Measurements from ENCODE around the gene ADRA2C.
A peak's percentile ranks its signal among the peaks of the same experiment; 100 is the strongest.

Gene ADRA2C

GRCh38 chr4:3776166-3777032, 10.2 kb downstream of the ADRA2C start:
- TF ChIP-seq YY1 (IDR thresholded peaks at IDR 0.05; ENCODE audit: low read depth) (no peak), NFIC (IDR thresholded peaks at IDR 0.05) (no peak), TAF1 (IDR thresholded peaks at IDR 0.05; ENCODE audit: low read depth) (no peak), EGR1 (IDR thresholded peaks at IDR 0.05) (no peak), RAD21 (IDR thresholded peaks at IDR 0.05; ENCODE audit: low read depth) (no peak), USF1 (IDR thresholded peaks at IDR 0.05) (no peak), REST (IDR thresholded peaks at IDR 0.05; ENCODE audit: low read depth) (no peak), MAX (IDR thresholded peaks at IDR 0.05) (no peak), FOXM1 (IDR thresholded peaks at IDR 0.05; ENCODE audit: borderline replicate concordance, low read depth) (no peak), ZBTB7A (IDR thresholded peaks at IDR 0.05; ENCODE audit: low read depth) (no peak), CREB1 (IDR thresholded peaks at IDR 0.05; ENCODE audit: low read depth) (no peak)

- TF ChIP-seq USF1 (IDR thresholded peaks at IDR 0.05): no peak
- TF ChIP-seq CREB1 (IDR thresholded peaks at IDR 0.05; ENCODE audit: low read depth): no peak
- TF ChIP-seq TAF1 (IDR thresholded peaks at IDR 0.05; ENCODE audit: low read depth): no peak
- TF ChIP-seq ZBTB7A (IDR thresholded peaks at IDR 0.05; ENCODE audit: low read depth): no peak
- no peak for TF ChIP-seq RAD21 (IDR thresholded peaks at IDR 0.05; ENCODE audit: low read depth)
- no peak for TF ChIP-seq FOXM1 (IDR thresholded peaks at IDR 0.05; ENCODE audit: borderline replicate concordance, low read depth)
Measured at GRCh38 chr4:3777033-3777390, 10.8 kb downstream of the ADRA2C start.

GRCh38 chr4:3777669-3778068, 11.5 kb downstream of the ADRA2C start:
- no peak for TF ChIP-seq ZBTB7A (IDR thresholded peaks at IDR 0.05; ENCODE audit: low read depth)

- TF ChIP-seq ZBTB7A (IDR thresholded peaks at IDR 0.05; ENCODE audit: low read depth): no peak
- TF ChIP-seq MAX (IDR thresholded peaks at IDR 0.05): no peak
- TF ChIP-seq REST (IDR thresholded peaks at IDR 0.05; ENCODE audit: low read depth): no peak
- no peak for TF ChIP-seq NFIC (IDR thresholded peaks at IDR 0.05)
- TF ChIP-seq CREB1 (IDR thresholded peaks at IDR 0.05; ENCODE audit: low read depth): no peak
- no peak for TF ChIP-seq TAF1 (IDR thresholded peaks at IDR 0.05; ENCODE audit: low read depth)
- no peak for TF ChIP-seq TEAD4 (IDR thresholded peaks at IDR 0.05)
- no peak for TF ChIP-seq CEBPB (IDR thresholded peaks at IDR 0.05)
- no peak for TF ChIP-seq USF1 (IDR thresholded peaks at IDR 0.05)
- TF ChIP-seq FOXM1 (IDR thresholded peaks at IDR 0.05; ENCODE audit: borderline replicate concordance, low read depth): no peak
- TF ChIP-seq YY1 (IDR thresholded peaks at IDR 0.05; ENCODE audit: low read depth): no peak
- no peak for TF ChIP-seq EGR1 (IDR thresholded peaks at IDR 0.05)
- no peak for TF ChIP-seq TCF12 (IDR thresholded peaks at IDR 0.05; ENCODE audit: low read depth)
- no peak for TF ChIP-seq RAD21 (IDR thresholded peaks at IDR 0.05; ENCODE audit: low read depth)
- TF ChIP-seq EP300 (IDR thresholded peaks at IDR 0.05; ENCODE audit: borderline replicate concordance): no peak
Measured at GRCh38 chr4:3779509-3779908, 13.3 kb downstream of the ADRA2C start.

GRCh38 chr4:3780347-3781171, 14.4 kb downstream of the ADRA2C start:
- no peak for TF ChIP-seq RAD21 (IDR thresholded peaks at IDR 0.05; ENCODE audit: low read depth)
- no peak for TF ChIP-seq EP300 (IDR thresholded peaks at IDR 0.05; ENCODE audit: borderline replicate concordance)
- peak; percentile 57; the same call in 1 of the 2 replicates for TF ChIP-seq NFIC (IDR thresholded peaks at IDR 0.05)
